GM12878 (cell line): ENCODE data around the gene PRDM15. TPM values are rescaled to one million over a fixed set of nuclear protein-coding genes. Genes with fewer than 3 reads are reported as not detected.

Source experiments
- BCL11A ChIP-seq: IDR thresholded peaks from 2 replicates; pipeline ENCODE4 v1.6.1; 2011; ENCODE audit warnings: low read depth, low read length
- BHLHE40 ChIP-seq, 2 experiments: fragments of 450-650 bp in 1 of 2; IDR thresholded peaks; 2 replicates each; pipeline ENCODE4 v1.6.1; 2011 to 2017; ENCODE audit warnings: low read depth in 2 of 2, borderline replicate concordance in 1 of 2, improper control_type of control experiment in 1 of 2, low read length in 1 of 2, mild to moderate bottlenecking in 1 of 2
- CHD1 ChIP-seq: IDR thresholded peaks from 2 replicates; pipeline ENCODE4 v1.6.1; 2012; ENCODE audit warnings: low read depth, low read length, improper control_type of control experiment
- EZH2 ChIP-seq: IDR thresholded peaks from 2 replicates; pipeline ENCODE4 v1.6.1; 2012; ENCODE audit warnings: low read depth, mild to moderate bottlenecking, control low read depth, inconsistent platforms, low read length, borderline replicate concordance; ENCODE audit not compliant: control insufficient read depth
- HDAC2 ChIP-seq: fragments of 200-600 bp; sonication (generic); IDR thresholded peaks from 2 replicates; pipeline ENCODE4 v1.6.1; 2017
- JUNB ChIP-seq: IDR thresholded peaks from 2 replicates; pipeline ENCODE4 v1.6.1; 2016; ENCODE audit warnings: antibody characterized with exemption, mild to moderate bottlenecking
- MXI1 ChIP-seq: fragments of 150-350 bp; IDR thresholded peaks from 2 replicates; pipeline ENCODE4 v1.6.1; 2011; ENCODE audit warnings: low read depth, mild to moderate bottlenecking, inconsistent platforms, low read length, improper control_type of control experiment
- polyA plus RNA-seq, 11 experiments: library from polyadenylated mRNA; depleted of rRNA in 4 of 11; unstranded in 6 of 11; stranded (reverse) in 5 of 11; fragments of >200 nt; fragmentation: Nextera tagmentation in 4 of 11; fragmentation: Illumina TruSeq in 1 of 11; extraction: Ambion mirVana in 4 of 11; extraction: Trizol in 1 of 11; gene quantifications; 1 replicate in 1 of 11; 2 replicates in 10 of 11; pipeline versions ENCODE4 v1.2.1 to v1.2.3, GENCODE V29; 2011 to 2016; ENCODE audit warnings: inconsistent platforms in 2 of 11, missing spikeins in 2 of 11, low read depth in 1 of 11
- total RNA-seq, 4 experiments: library from RNA; depleted of rRNA in 3 of 4; stranded (reverse); fragments of >200 nt in 3 of 4; fragmentation: Illumina TruSeq in 1 of 4; extraction: Trizol in 1 of 4; gene quantifications; 2 replicates each; pipeline versions ENCODE4 v1.2.1 to v1.2.3, GENCODE V29; 2013 to 2021
- TF ChIP-seq, protein P1 (sequence below): fragments of 450-650 bp; IDR thresholded peaks from 2 replicates; pipeline ENCODE4 v1.6.1; 2016; ENCODE audit warnings: mild to moderate bottlenecking, moderate library complexity, borderline replicate concordance
- TF ChIP-seq, protein P2 (sequence below): fragments of 450-650 bp; IDR thresholded peaks from 2 replicates; pipeline ENCODE4 v1.6.1; 2017; ENCODE audit warnings: low read depth, mild to moderate bottlenecking, moderate library complexity

PRDM15 gene
- total and polyA plus RNA-seq, 10 of the 15 experiments (the other 5 are each of a cell fraction or from before 2014, with no cell fraction given), result 2.2 to 16.0 (median 8.6) TPM

DNA sequence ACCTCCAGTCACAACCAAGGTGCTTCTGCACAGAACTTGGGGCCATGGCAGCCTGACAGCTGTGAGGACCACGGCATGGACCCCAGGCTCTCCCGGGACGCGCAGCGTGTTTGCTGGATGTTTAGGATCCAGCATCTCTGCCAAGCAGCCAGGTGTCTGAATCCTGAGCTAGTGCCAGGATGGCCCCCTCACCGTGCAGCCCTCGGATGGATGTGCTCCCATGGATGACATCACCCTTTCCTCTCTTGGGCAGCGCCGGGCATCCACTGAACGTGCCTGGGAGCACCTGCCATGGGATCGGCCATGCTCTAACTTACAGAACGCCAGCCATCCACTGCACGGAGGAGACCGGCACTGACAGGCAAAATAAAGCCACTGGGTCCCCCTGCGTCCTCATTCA is 53.9 kb downstream of the PRDM15 start (continued):
- TF ChIP-seq, protein P1, sequence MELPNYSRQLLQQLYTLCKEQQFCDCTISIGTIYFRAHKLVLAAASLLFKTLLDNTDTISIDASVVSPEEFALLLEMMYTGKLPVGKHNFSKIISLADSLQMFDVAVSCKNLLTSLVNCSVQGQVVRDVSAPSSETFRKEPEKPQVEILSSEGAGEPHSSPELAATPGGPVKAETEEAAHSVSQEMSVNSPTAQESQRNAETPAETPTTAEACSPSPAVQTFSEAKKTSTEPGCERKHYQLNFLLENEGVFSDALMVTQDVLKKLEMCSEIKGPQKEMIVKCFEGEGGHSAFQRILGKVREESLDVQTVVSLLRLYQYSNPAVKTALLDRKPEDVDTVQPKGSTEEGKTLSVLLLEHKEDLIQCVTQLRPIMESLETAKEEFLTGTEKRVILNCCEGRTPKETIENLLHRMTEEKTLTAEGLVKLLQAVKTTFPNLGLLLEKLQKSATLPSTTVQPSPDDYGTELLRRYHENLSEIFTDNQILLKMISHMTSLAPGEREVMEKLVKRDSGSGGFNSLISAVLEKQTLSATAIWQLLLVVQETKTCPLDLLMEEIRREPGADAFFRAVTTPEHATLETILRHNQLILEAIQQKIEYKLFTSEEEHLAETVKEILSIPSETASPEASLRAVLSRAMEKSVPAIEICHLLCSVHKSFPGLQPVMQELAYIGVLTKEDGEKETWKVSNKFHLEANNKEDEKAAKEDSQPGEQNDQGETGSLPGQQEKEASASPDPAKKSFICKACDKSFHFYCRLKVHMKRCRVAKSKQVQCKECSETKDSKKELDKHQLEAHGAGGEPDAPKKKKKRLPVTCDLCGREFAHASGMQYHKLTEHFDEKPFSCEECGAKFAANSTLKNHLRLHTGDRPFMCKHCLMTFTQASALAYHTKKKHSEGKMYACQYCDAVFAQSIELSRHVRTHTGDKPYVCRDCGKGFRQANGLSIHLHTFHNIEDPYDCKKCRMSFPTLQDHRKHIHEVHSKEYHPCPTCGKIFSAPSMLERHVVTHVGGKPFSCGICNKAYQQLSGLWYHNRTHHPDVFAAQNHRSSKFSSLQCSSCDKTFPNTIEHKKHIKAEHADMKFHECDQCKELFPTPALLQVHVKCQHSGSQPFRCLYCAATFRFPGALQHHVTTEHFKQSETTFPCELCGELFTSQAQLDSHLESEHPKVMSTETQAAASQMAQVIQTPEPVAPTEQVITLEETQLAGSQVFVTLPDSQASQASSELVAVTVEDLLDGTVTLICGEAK, result no peak
- TF ChIP-seq BHLHE40 (IDR thresholded peaks at IDR 0.05; ENCODE audit: borderline replicate concordance in 1 of 2, low read depth in 2 of 2, low read length in 1 of 2), result no peak
- no peak for TF ChIP-seq MXI1
- no peak for TF ChIP-seq CHD1
- no peak for TF ChIP-seq BCL11A
- no peak for TF ChIP-seq HDAC2
- TF ChIP-seq JUNB, result no peak
- TF ChIP-seq EZH2, result no peak
- TF ChIP-seq, protein P2, sequence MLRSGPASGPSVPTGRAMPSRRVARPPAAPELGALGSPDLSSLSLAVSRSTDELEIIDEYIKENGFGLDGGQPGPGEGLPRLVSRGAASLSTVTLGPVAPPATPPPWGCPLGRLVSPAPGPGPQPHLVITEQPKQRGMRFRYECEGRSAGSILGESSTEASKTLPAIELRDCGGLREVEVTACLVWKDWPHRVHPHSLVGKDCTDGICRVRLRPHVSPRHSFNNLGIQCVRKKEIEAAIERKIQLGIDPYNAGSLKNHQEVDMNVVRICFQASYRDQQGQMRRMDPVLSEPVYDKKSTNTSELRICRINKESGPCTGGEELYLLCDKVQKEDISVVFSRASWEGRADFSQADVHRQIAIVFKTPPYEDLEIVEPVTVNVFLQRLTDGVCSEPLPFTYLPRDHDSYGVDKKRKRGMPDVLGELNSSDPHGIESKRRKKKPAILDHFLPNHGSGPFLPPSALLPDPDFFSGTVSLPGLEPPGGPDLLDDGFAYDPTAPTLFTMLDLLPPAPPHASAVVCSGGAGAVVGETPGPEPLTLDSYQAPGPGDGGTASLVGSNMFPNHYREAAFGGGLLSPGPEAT, result no peak
